ENCODE data around the gene SPDYE1.

The SPDYE1 gene

DNA sequence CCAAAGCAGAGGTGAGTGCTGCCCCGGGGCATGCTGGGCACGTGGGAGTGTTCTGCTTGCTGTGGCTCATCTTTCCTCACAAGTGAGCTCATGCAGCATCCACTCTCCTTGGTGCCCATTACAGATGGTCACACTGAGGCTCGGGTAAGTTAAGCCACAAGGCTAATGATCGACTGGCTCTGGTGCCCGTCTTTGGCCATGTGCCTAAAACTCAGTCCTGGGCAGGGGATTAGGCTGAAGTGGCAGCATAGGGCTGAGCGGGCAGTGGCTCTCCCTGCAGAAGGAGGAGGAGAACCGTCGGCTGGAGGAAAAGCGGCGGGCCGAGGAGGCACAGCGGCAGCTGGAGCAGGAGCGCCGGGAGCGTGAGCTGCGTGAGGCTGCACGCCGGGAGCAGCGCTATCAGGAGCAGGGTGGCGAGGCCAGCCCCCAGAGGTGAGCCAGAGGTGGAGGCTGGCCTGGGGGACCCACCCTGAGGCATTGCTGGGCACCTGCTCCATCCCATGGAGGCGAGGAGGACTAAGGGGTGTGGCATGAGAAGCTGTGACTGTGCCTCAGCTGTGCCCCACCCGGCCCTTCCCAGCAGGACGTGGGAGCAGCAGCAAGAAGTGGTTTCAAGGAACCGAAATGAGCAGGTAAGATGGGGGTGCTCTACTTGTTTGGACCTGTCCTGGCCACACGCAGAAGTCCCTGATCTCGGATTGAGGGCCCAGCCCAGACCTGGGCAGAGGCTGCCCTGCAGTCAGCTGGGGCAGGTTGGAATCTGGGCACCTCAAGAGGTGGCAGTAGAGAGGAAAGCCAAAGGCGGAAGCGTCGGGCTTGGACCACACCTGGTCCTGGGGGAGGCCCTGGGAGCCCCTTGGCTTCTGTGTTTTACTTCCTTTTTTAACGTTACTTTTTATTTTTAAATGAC is 60.4 kb downstream of the SPDYE1 start:
- no peak for DNase-seq (ENCODE audit: low read depth, low spot score)
- Histone ChIP-seq H3K36me3 (ENCODE audit: insufficient read depth, insufficient read length, low read length) (peaks cover 83% of the 10 kb centered on the region), H3K4me1 (ENCODE audit: insufficient read depth, insufficient read length) (peaks cover 3% of the 10 kb centered on the region), H3K9ac (ENCODE audit: insufficient read length, low read depth) (no peak overlapping the region), H3K9me3 (ENCODE audit: insufficient read depth, low read length) (no peaks in the 10 kb centered on the region), H3K27me3 (ENCODE audit: insufficient read depth, insufficient read length) (no peaks in the 10 kb centered on the region), H3K4me3 (ENCODE audit: insufficient read length, low read depth) (no peak overlapping the region)
- TF ChIP-seq ZNF274 (IDR thresholded peaks at IDR 0.05; ENCODE audit: low read depth, low read length), result no peak

DNA sequence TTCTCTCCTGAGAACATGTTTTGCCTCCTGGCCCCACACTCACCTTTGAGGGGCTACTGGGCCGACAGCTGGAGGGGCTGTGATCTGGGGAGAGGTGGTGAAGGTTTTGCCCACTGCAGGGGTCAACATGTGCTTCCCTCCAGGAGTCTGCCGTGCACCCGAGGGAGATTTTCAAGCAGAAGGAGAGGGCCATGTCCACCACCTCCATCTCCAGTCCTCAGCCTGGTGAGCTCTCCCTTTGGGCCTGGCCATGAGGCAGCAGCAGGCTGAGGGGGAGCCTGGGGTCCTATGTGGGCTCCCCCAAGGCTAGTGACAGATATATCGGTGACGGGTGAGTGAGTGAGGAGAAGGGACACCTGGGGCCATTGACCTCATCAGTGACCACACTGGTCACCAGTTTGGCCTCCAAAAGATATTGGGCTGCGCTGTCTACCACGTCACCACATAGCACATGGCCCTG is 61.1 kb downstream of the SPDYE1 start:
- Histone ChIP-seq H3K27me3 (ENCODE audit: insufficient read depth, insufficient read length) (no peaks in the 10 kb centered on the region), H3K9ac (ENCODE audit: insufficient read length, low read depth) (no peak overlapping the region), H3K36me3 (ENCODE audit: insufficient read depth, insufficient read length, low read length) (peaks cover 79% of the 10 kb centered on the region), H3K9me3 (ENCODE audit: insufficient read depth, low read length) (no peaks in the 10 kb centered on the region), H3K4me3 (ENCODE audit: insufficient read length, low read depth) (no peak overlapping the region), H3K4me1 (ENCODE audit: insufficient read depth, insufficient read length) (peaks cover 7% of the 10 kb centered on the region)
- DNase-seq (ENCODE audit: low read depth, low spot score), result no peak
- TF ChIP-seq ZNF274 (IDR thresholded peaks at IDR 0.05; ENCODE audit: low read depth, low read length) (no peak), YY1 (IDR thresholded peaks at IDR 0.05; ENCODE audit: insufficient read depth, insufficient read length) (no peak), SUZ12 (IDR thresholded peaks at IDR 0.05; ENCODE audit: extremely low read depth, insufficient read depth, insufficient read length) (no peak)

DNA sequence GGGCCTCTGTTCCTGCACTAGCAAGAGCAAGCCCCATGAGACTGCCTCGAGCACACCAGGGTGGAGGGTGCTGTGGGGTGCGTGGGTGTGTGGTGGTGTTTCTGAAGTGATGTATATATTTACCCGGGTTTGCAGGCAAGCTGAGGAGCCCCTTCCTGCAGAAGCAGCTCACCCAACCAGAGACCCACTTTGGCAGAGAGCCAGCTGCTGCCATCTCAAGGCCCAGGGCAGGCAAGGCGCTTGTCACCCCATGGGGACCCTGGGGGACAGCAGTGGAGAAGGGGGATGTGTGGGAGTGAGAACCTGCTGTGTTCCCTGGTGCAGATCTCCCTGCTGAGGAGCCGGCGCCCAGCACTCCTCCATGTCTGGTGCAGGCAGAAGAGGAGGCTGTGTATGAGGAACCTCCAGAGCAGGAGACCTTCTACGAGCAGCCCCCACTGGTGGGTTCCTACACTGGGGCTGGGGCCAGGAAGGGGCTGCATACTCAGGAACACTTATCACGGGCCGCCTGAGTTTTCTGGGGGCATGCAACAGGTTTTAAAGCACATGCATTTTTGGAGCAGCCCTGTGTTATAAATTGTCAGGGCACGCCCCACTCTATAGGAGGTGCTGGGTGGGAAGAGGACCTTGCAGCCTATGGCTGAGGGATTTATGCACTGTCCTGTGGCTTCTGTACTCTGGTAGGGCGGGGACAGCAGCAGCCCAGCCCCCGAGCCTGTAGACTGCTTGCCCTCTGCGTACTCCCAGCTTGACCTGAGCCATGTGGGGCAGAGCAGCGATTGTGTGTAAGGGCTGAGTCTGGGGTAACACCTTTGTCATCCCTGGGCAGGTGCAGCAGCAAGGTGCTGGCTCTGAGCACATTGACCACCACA is 61.8 kb downstream of the SPDYE1 start:
- no peak for DNase-seq (ENCODE audit: low read depth, low spot score)

More for the DNA sequence above, 61.8 kb downstream of the SPDYE1 start:
- peaks cover 12% of the 10 kb centered on the region for H3K4me1 ChIP-seq (ENCODE audit: insufficient read depth, insufficient read length)
- H3K4me3 ChIP-seq (ENCODE audit: insufficient read length, low read depth), result no peak overlapping the region
- no peaks in the 10 kb centered on the region for H3K9me3 ChIP-seq (ENCODE audit: insufficient read depth, low read length)
- H3K36me3 ChIP-seq (ENCODE audit: insufficient read depth, insufficient read length, low read length), result peaks cover 77% of the 10 kb centered on the region
- TF ChIP-seq YY1 (IDR thresholded peaks at IDR 0.05; ENCODE audit: insufficient read depth, insufficient read length), result no peak
- TF ChIP-seq SUZ12 (IDR thresholded peaks at IDR 0.05; ENCODE audit: extremely low read depth, insufficient read depth, insufficient read length), result no peak
- no peak for TF ChIP-seq ZNF274 (IDR thresholded peaks at IDR 0.05; ENCODE audit: low read depth, low read length)
- no peak overlapping the region for H3K9ac ChIP-seq (ENCODE audit: insufficient read length, low read depth)
- H3K27me3 ChIP-seq (ENCODE audit: insufficient read depth, insufficient read length), result no peaks in the 10 kb centered on the region

Data from NT2/D1 (cell line).